GM19240 (cell line): ENCODE results near the gene ATXN2L.

Experiments used
- DNase-seq: peaks from one replicate; pipeline ENCODE4 v3.0.0; 2011; ENCODE audit warnings: low spot score; ENCODE audit not compliant: insufficient read length

The ATXN2L gene

GRCh38 chr16:28835864-28836760 is 13.3 kb downstream of the ATXN2L start:
- DNase-seq = no peak

GRCh38 chr16:28836761-28837064 is 13.9 kb downstream of the ATXN2L start:
- DNase-seq = no peak

- DNase-seq = no peak
Measured at GRCh38 chr16:28837672-28838557, 15.1 kb downstream of the ATXN2L start.

- DNase-seq = no peak
Measured at GRCh38 chr16:28838558-28838918, 15.7 kb downstream of the ATXN2L start.

GRCh38 chr16:28839004-28839639 is 16.3 kb downstream of the ATXN2L start:
- no peak for DNase-seq

GRCh38 chr16:28839899-28840298 is 17.1 kb downstream of the ATXN2L start:
- DNase-seq = no peak

- no peak for DNase-seq
Measured at GRCh38 chr16:28842696-28843095, 19.9 kb downstream of the ATXN2L start.

- DNase-seq = no peak
Measured at GRCh38 chr16:28843766-28844165, 21.0 kb downstream of the ATXN2L start.

GRCh38 chr16:28844226-28844885 is 21.6 kb downstream of the ATXN2L start:
- DNase-seq = no peak

GRCh38 chr16:28845293-28845692 is 22.5 kb downstream of the ATXN2L start:
- no peak for DNase-seq

GRCh38 chr16:28845761-28846079 is 22.9 kb downstream of the ATXN2L start:
- DNase-seq = no peak

- peak; percentile 94 for DNase-seq
Measured at GRCh38 chr16:28846080-28846932, 23.5 kb downstream of the ATXN2L start, which contains the start of gene TUFM. Gene TUFM (minus strand): TSS chr16:28846348. CDS start chr16:28846269, 79 bp downstream.

GRCh38 chr16:28846933-28847273 is 24.1 kb downstream of the ATXN2L start:
- no peak for DNase-seq

GRCh38 chr16:28858421-28858820 is 35.6 kb downstream of the ATXN2L start:
- DNase-seq = no peak

GRCh38 chr16:28859326-28859725 is 36.5 kb downstream of the ATXN2L start:
- DNase-seq = no peak

- no peak for DNase-seq
Measured at GRCh38 chr16:28863929-28864793, 41.4 kb downstream of the ATXN2L start.

- no peak for DNase-seq
Measured at GRCh38 chr16:28865001-28865688, 42.3 kb downstream of the ATXN2L start.

GRCh38 chr16:28865722-28866453 is 43.1 kb downstream of the ATXN2L start:
- DNase-seq = no peak

- DNase-seq = no peak
Measured at GRCh38 chr16:28866454-28866804, 43.6 kb downstream of the ATXN2L start.
